SU-DHL-6 (cell line): ENCODE measurements around the gene ATP6V1C2.

Source experiments
- EZH2phosphoT487 ChIP-seq: fragments of 200-600 bp; sonication (generic), shearing (Covaris generic); conservative IDR thresholded peaks from 2 replicates; pipeline ENCODE4 v1.6.1; 2018; ENCODE audit warnings: mild to moderate bottlenecking, antibody characterized with exemption, low read length, moderate library complexity, mixed read lengths
- TF ChIP-seq, protein P1 (sequence below): fragments of 200-600 bp; sonication (generic); IDR thresholded peaks from one replicate; pipeline ENCODE4 v1.5.1; 2017; ENCODE audit warnings: antibody characterized with exemption, mild to moderate bottlenecking, low read length, moderate library complexity; ENCODE audit not compliant: insufficient read depth, poor library complexity, severe bottlenecking

DNA sequence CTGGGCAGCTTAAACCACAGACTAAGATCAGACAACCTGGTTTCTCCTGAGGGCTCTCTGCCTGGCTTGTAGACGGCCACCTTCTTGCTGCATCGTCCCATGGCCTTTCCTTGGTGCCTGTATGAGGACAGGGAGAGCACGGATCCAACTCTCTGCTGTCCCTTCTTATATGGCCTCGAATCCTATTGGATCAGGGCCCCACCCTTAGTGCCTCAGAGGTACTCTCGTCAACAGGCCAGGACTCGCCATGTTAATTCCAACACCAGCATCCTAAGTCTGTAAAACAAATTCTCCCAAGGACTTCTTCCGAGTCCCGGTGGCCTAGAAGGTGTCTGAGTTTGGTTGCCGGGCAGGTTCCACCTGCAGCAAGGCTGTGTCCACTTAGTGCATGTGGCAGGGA, 40.2 kb downstream of the ATP6V1C2 start:
- TF ChIP-seq, protein P1, sequence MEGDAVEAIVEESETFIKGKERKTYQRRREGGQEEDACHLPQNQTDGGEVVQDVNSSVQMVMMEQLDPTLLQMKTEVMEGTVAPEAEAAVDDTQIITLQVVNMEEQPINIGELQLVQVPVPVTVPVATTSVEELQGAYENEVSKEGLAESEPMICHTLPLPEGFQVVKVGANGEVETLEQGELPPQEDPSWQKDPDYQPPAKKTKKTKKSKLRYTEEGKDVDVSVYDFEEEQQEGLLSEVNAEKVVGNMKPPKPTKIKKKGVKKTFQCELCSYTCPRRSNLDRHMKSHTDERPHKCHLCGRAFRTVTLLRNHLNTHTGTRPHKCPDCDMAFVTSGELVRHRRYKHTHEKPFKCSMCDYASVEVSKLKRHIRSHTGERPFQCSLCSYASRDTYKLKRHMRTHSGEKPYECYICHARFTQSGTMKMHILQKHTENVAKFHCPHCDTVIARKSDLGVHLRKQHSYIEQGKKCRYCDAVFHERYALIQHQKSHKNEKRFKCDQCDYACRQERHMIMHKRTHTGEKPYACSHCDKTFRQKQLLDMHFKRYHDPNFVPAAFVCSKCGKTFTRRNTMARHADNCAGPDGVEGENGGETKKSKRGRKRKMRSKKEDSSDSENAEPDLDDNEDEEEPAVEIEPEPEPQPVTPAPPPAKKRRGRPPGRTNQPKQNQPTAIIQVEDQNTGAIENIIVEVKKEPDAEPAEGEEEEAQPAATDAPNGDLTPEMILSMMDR: no peak
- TF ChIP-seq EZH2phosphoT487: no peak
